Measurements from ENCODE around the gene STUM.

DNA sequence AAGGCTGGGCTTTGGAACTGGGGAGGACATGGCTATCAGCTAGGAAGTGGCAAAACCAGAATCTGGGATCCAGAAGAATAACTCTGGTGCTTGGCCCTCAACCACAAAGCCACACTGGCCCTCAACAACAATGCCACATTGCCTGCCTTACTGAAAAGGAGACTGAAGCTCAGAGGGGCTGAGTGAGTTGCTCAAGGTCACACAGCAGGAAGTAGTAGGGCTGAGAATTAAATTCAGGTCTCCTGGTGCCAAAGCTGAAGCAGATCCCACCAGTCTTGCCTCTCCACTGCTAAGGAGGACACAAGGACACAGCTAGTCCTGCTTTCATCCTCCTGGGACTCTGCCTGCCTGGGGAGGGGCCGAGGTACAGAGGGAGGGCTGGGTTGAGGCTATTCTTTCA, 29.4 kb upstream of the STUM start:
- TF ChIP-seq CTCF (IDR thresholded peaks at IDR 0.05) (no peak), POLR2AphosphoS5 (IDR thresholded peaks at IDR 0.05) (no peak), POLR2A (IDR thresholded peaks at IDR 0.05) (no peak)
